HL-60 (cell line): Measurements from ENCODE around the gene TBX21.

ENCODE experiments used
- DNase-seq, 2 experiments: peaks; one replicate each; pipeline ENCODE4 v3.0.0-alpha.2; 2010 to 2020; ENCODE audit warnings: low read depth in 1 of 2, low spot score in 1 of 2
- H3K27ac ChIP-seq: fragments of 250-450 bp; sonication (Bioruptor Pico); replicated peaks from 2 replicates; pipeline ENCODE4 v1.5.1; 2020; ENCODE audit warnings: mild to moderate bottlenecking, moderate library complexity
- H3K27me3 ChIP-seq: fragments of 250-450 bp; sonication (Bioruptor Pico); 2 replicates; pipeline ENCODE4 v1.5.1; 2021; ENCODE audit warnings: mild to moderate bottlenecking, moderate library complexity; ENCODE audit not compliant: insufficient read depth, poor library complexity, severe bottlenecking
- H3K4me3 ChIP-seq: replicated peaks from 2 replicates; pipeline ENCODE4 v1.5.1; 2011; ENCODE audit warnings: mild to moderate bottlenecking, control low read depth, low read length; ENCODE audit not compliant: insufficient read depth
- GABPA ChIP-seq: IDR thresholded peaks from 2 replicates; pipeline ENCODE4 v1.6.1; 2012; ENCODE audit warnings: low read depth
- POLR2AphosphoS5 ChIP-seq: IDR thresholded peaks from 2 replicates; pipeline ENCODE4 v1.6.1; 2012; ENCODE audit warnings: low read depth
- SPI1 ChIP-seq: IDR thresholded peaks from 2 replicates; pipeline ENCODE4 v1.6.1; 2012; ENCODE audit warnings: low read depth, mild to moderate bottlenecking, borderline replicate concordance
- TF ChIP-seq, protein P1 (sequence below): IDR thresholded peaks from one replicate; pipeline ENCODE4 v1.5.1; 2011; ENCODE audit warnings: low read length, control low read depth, inconsistent platforms; ENCODE audit not compliant: insufficient read depth
- TF ChIP-seq, protein P2 (sequence below): IDR thresholded peaks from 2 replicates; pipeline ENCODE4 v1.6.1; 2012; ENCODE audit warnings: low read depth; ENCODE audit not compliant: insufficient replicate concordance

Gene TBX21

DNA sequence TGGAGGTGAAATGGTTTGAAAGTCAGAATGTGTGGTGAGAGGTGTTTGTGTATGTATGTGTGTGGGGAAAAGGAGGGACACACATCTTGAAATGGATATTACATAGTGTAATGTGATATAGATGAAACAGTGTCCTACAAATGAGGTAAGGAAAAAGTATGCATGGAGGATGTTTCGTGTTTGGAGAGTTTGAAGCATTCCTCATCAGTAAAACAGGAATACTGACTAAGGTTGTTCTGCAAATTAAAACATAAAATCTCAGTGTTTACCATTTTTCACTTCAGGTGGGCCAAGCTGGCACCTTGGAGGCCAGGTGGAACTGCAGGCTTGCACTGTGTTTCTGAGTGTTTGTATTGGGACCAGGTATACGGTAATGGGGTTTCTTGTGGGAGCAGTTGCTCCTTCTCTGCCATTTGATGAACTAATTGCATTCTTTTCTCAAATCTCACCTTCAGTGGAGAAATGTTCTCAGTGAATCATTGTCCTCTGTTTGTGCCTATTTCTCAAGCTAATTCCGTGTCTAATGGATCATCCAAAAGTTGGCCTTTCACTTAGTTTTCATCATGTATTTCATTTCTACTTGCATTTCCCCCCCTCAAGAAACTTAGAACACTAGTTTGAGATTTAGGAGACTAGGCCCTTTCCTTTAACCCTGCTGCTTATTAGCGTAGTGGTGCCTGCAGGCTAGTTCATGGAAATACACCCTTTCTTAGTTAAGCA is 47.3 kb upstream of the TBX21 start:
- H3K27me3 ChIP-seq, result no peaks in the 10 kb centered on the region
- H3K4me3 ChIP-seq, result no peak overlapping the region
- TF ChIP-seq GABPA (no peak), POLR2AphosphoS5 (no peak), SPI1 (no peak)
- TF ChIP-seq, protein P1, sequence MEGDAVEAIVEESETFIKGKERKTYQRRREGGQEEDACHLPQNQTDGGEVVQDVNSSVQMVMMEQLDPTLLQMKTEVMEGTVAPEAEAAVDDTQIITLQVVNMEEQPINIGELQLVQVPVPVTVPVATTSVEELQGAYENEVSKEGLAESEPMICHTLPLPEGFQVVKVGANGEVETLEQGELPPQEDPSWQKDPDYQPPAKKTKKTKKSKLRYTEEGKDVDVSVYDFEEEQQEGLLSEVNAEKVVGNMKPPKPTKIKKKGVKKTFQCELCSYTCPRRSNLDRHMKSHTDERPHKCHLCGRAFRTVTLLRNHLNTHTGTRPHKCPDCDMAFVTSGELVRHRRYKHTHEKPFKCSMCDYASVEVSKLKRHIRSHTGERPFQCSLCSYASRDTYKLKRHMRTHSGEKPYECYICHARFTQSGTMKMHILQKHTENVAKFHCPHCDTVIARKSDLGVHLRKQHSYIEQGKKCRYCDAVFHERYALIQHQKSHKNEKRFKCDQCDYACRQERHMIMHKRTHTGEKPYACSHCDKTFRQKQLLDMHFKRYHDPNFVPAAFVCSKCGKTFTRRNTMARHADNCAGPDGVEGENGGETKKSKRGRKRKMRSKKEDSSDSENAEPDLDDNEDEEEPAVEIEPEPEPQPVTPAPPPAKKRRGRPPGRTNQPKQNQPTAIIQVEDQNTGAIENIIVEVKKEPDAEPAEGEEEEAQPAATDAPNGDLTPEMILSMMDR, result no peak
- TF ChIP-seq, protein P2, sequence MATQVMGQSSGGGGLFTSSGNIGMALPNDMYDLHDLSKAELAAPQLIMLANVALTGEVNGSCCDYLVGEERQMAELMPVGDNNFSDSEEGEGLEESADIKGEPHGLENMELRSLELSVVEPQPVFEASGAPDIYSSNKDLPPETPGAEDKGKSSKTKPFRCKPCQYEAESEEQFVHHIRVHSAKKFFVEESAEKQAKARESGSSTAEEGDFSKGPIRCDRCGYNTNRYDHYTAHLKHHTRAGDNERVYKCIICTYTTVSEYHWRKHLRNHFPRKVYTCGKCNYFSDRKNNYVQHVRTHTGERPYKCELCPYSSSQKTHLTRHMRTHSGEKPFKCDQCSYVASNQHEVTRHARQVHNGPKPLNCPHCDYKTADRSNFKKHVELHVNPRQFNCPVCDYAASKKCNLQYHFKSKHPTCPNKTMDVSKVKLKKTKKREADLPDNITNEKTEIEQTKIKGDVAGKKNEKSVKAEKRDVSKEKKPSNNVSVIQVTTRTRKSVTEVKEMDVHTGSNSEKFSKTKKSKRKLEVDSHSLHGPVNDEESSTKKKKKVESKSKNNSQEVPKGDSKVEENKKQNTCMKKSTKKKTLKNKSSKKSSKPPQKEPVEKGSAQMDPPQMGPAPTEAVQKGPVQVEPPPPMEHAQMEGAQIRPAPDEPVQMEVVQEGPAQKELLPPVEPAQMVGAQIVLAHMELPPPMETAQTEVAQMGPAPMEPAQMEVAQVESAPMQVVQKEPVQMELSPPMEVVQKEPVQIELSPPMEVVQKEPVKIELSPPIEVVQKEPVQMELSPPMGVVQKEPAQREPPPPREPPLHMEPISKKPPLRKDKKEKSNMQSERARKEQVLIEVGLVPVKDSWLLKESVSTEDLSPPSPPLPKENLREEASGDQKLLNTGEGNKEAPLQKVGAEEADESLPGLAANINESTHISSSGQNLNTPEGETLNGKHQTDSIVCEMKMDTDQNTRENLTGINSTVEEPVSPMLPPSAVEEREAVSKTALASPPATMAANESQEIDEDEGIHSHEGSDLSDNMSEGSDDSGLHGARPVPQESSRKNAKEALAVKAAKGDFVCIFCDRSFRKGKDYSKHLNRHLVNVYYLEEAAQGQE, result no peak
- H3K27ac ChIP-seq, result no peak overlapping the region
- DNase-seq, result no peak

DNA sequence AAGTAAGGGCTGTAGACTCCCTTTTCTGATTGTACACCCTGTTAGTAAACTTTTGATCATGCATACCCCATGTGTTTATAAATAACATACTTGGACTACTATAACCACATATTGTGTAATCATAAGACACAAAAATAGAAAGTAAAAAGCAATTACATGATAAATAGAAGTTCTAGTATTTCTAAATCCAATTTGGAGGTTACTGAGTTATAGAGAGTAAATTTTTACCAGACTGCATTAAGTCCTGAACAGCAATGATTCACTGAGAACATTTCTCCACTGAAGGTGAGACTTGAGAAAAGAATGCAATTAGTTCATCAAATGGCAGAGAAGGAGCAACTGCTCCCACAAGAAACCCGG is 46.8 kb upstream of the TBX21 start:
- Histone ChIP-seq H3K27me3 (no peaks in the 10 kb centered on the region), H3K27ac (no peak overlapping the region), H3K4me3 (no peak overlapping the region)
- DNase-seq, result no peak
- TF ChIP-seq SPI1, result no peak
- TF ChIP-seq GABPA, result no peak
- TF ChIP-seq, protein P1, result no peak
- TF ChIP-seq, protein P2, result no peak
- TF ChIP-seq POLR2AphosphoS5, result no peak

DNA sequence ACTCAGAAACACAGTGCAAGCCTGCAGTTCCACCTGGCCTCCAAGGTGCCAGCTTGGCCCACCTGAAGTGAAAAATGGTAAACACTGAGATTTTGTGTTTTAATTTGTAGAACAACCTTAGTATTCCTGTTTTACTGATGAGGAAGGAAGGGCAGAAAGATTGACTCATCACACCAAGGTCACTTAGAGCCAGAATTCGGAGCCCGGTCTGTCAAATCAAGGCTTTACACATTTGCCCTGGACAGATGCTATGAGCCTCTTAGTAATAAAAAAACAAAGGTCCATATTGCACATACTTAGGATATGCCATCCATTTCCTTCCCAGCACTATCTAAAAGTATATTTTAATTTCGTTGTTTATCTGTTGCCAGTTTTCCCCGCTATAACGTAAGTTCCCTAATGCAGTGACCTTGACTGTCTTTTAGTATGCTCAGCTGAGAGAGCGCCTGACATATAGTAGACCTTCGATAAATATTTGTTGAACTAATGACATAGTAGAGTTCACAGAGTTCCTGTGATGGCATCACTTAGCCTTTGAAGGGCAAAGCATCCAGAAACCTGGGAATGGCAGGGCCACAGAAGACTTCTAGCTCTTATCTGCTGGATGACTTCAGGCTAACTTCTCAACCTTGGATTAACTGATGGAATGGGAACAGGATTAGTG is 46.2 kb upstream of the TBX21 start:
- no peak for DNase-seq
- H3K27ac ChIP-seq, result no peak overlapping the region
- TF ChIP-seq GABPA (no peak), POLR2AphosphoS5 (no peak)
- TF ChIP-seq, protein P2, result no peak
- no peaks in the 10 kb centered on the region for H3K27me3 ChIP-seq
- no peak overlapping the region for H3K4me3 ChIP-seq
